Measurements from ENCODE around the gene PXK. TPM values are rescaled to one million over a fixed set of nuclear protein-coding genes. Genes with fewer than 3 reads are reported as not detected.

PXK gene
- total and polyA plus RNA-seq, 2 donors (not counting 1 experiment from before 2014, with no cell fraction given): 54.6 to 65.2 TPM

DNA sequence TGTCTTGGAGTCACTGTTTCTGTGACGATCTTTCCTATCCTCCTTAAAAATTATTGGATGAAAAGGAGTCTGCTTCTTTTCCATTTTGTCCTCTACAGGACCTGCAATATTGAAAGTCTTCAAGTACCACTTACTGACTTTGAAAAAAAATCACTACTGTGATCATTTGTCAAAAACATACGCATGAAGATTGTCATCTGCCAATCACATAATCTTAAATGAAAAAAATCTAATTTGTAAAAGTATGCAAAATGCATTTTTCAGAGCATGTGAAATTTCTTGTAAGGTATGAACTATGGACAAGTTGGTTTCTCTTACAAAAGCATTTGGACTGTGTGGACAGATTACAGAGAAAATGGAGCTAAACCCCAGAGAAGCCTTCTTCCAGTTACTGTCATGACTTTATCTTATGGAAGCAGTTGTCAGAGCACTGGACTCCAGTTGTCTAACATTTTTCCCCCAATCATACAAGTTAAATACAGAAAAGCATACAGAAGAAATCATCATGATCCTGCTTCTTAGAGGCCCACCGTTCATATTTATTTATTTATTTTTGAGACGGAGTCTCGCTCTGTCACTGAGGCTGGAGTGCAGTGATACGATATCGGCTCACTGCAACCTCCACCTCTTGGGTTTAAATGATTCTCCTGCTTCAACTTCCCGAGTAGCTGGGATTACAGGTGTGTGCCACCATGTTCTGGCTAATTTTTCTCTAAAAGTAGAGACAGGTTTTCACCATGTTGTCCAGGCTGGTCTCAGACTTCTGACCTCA, 3.4 kb upstream of the PXK start:
- DNase-seq (ENCODE audit: low read depth in 2 of 2): no peak
- H3K9me3 ChIP-seq (ENCODE audit: control insufficient read depth, insufficient read depth, low read depth, low read length): no peaks in the 10 kb centered on the region
- H3K27me3 ChIP-seq (ENCODE audit: control insufficient read depth, insufficient read depth, low read length): no peaks in the 10 kb centered on the region
- TF ChIP-seq EZH2 (IDR thresholded peaks at IDR 0.05; ENCODE audit: low read length, missing control alignments): no peak
- TF ChIP-seq, protein P1, sequence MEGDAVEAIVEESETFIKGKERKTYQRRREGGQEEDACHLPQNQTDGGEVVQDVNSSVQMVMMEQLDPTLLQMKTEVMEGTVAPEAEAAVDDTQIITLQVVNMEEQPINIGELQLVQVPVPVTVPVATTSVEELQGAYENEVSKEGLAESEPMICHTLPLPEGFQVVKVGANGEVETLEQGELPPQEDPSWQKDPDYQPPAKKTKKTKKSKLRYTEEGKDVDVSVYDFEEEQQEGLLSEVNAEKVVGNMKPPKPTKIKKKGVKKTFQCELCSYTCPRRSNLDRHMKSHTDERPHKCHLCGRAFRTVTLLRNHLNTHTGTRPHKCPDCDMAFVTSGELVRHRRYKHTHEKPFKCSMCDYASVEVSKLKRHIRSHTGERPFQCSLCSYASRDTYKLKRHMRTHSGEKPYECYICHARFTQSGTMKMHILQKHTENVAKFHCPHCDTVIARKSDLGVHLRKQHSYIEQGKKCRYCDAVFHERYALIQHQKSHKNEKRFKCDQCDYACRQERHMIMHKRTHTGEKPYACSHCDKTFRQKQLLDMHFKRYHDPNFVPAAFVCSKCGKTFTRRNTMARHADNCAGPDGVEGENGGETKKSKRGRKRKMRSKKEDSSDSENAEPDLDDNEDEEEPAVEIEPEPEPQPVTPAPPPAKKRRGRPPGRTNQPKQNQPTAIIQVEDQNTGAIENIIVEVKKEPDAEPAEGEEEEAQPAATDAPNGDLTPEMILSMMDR (conservative IDR thresholded peaks at IDR 0.05 in 1 of 2, IDR thresholded peaks at IDR 0.05 in 1 of 2; ENCODE audit: low read depth in 1 of 2, low read length in 2 of 2): no peak
- no peak overlapping the region for H3K4me3 ChIP-seq (replicated peaks in 1 of 4; ENCODE audit: control extremely low read depth in 1 of 4, insufficient read depth in 1 of 4, low read depth in 3 of 4, low read length in 4 of 4)
- H3K79me2 ChIP-seq (ENCODE audit: control insufficient read depth, insufficient read depth, low read length): peaks cover 9% of the 10 kb centered on the region
- no peaks in the 10 kb centered on the region for H3K36me3 ChIP-seq (ENCODE audit: control insufficient read depth, insufficient read depth, low read length)
- H3K4me2 ChIP-seq (ENCODE audit: extremely low read depth, insufficient read depth, low read length): no peak overlapping the region
- H3K27ac ChIP-seq (ENCODE audit: insufficient read depth, low read length): no peak overlapping the region
- no peaks in the 10 kb centered on the region for H4K20me1 ChIP-seq (ENCODE audit: control insufficient read depth, extremely low read depth, insufficient read depth, low read length)
- no peak overlapping the region for H3K9ac ChIP-seq (ENCODE audit: insufficient read depth, low read length)
- peaks cover 9% of the 10 kb centered on the region for H3K4me1 ChIP-seq (ENCODE audit: control insufficient read depth, extremely low read depth, insufficient read depth, low read length)
- H2AFZ ChIP-seq (ENCODE audit: low read length): no peak overlapping the region

DNA sequence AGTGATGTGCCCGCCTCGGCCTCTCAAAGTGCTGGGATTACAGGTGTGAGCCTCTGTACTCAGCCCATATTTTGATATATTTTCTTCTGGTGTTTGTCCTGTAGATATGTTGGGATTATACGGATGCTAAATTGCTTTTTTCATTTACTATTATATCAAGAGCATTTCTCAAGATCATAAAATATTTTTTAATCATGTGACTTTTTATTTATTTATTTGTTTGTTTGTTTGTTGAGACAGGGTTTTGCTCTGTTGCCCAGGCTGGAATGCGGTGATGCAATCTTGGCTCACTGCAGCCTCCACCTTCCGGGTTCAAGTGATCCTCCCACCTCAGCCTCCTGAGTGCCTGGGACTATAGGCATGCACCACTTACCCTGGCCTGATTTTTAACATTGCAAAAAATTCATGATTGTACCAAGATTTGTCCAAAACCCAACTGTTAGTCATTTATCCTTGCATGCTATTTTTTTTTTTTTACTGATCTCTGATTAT, 2.7 kb upstream of the PXK start:
- H3K9ac ChIP-seq (ENCODE audit: insufficient read depth, low read length): no peak overlapping the region
- no peak overlapping the region for H3K4me3 ChIP-seq (replicated peaks in 1 of 4; ENCODE audit: control extremely low read depth in 1 of 4, insufficient read depth in 1 of 4, low read depth in 3 of 4, low read length in 4 of 4)
- TF ChIP-seq, protein P1 (conservative IDR thresholded peaks at IDR 0.05 in 1 of 2, IDR thresholded peaks at IDR 0.05 in 1 of 2; ENCODE audit: low read depth in 1 of 2, low read length in 2 of 2): no peak
- TF ChIP-seq EZH2 (IDR thresholded peaks at IDR 0.05; ENCODE audit: low read length, missing control alignments): no peak
- no peaks in the 10 kb centered on the region for H3K27me3 ChIP-seq (ENCODE audit: control insufficient read depth, insufficient read depth, low read length)
- H3K36me3 ChIP-seq (ENCODE audit: control insufficient read depth, insufficient read depth, low read length): no peaks in the 10 kb centered on the region
- H3K4me2 ChIP-seq (ENCODE audit: extremely low read depth, insufficient read depth, low read length): no peak overlapping the region
- H3K9me3 ChIP-seq (ENCODE audit: control insufficient read depth, insufficient read depth, low read depth, low read length): no peaks in the 10 kb centered on the region
- no peak for DNase-seq (ENCODE audit: low read depth in 2 of 2)
- H3K4me1 ChIP-seq (ENCODE audit: control insufficient read depth, extremely low read depth, insufficient read depth, low read length): peaks cover 9% of the 10 kb centered on the region
- H3K27ac ChIP-seq (ENCODE audit: insufficient read depth, low read length): no peak overlapping the region
- H4K20me1 ChIP-seq (ENCODE audit: control insufficient read depth, extremely low read depth, insufficient read depth, low read length): no peaks in the 10 kb centered on the region
- H3K79me2 ChIP-seq (ENCODE audit: control insufficient read depth, insufficient read depth, low read length): peaks cover 9% of the 10 kb centered on the region
- no peak overlapping the region for H2AFZ ChIP-seq (ENCODE audit: low read length)

DNA sequence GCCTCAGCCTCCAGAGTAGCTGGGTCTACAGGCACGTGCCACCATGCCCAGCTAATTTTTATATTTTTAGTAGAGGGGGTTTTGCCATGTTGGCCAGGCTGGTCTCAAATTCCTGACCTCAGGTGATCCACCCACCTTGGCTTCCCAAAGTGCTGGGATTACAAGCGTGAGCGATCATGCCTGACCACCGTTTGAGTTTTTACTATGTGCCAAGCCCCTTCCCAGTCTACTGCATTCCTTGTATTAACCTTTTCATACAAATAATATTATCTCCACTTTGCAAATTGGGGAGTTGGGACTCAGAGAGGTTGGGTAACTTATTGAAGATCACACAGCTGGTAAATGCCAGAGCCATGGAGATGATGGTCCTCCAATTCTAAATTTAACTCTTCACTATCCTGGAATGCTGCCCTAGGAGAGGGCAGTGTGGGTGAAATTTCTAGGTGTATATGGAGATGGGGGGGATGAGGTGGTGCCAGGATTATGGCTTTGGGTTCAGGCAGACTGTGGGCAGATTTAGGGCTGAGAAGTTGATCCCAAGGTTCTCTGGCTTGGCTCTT, 1.0 kb upstream of the PXK start:
- Histone ChIP-seq H3K36me3 (ENCODE audit: control insufficient read depth, insufficient read depth, low read length) (no peaks in the 10 kb centered on the region), H3K4me2 (ENCODE audit: extremely low read depth, insufficient read depth, low read length) (no peak overlapping the region), H3K27me3 (ENCODE audit: control insufficient read depth, insufficient read depth, low read length) (no peaks in the 10 kb centered on the region), H4K20me1 (ENCODE audit: control insufficient read depth, extremely low read depth, insufficient read depth, low read length) (no peaks in the 10 kb centered on the region), H2AFZ (ENCODE audit: low read length) (no peak overlapping the region), H3K4me3 (replicated peaks in 1 of 4; ENCODE audit: control extremely low read depth in 1 of 4, insufficient read depth in 1 of 4, low read depth in 3 of 4, low read length in 4 of 4) (no peak overlapping the region), H3K79me2 (ENCODE audit: control insufficient read depth, insufficient read depth, low read length) (peaks cover 11% of the 10 kb centered on the region), H3K9me3 (ENCODE audit: control insufficient read depth, insufficient read depth, low read depth, low read length) (no peaks in the 10 kb centered on the region), H3K27ac (ENCODE audit: insufficient read depth, low read length) (no peak overlapping the region), H3K9ac (ENCODE audit: insufficient read depth, low read length) (no peak overlapping the region), H3K4me1 (ENCODE audit: control insufficient read depth, extremely low read depth, insufficient read depth, low read length) (peaks cover 17% of the 10 kb centered on the region)
- TF ChIP-seq, protein P1 (conservative IDR thresholded peaks at IDR 0.05 in 1 of 2, IDR thresholded peaks at IDR 0.05 in 1 of 2; ENCODE audit: low read depth in 1 of 2, low read length in 2 of 2): no peak
- no peak for TF ChIP-seq EZH2 (IDR thresholded peaks at IDR 0.05; ENCODE audit: low read length, missing control alignments)
- DNase-seq (ENCODE audit: low read depth in 2 of 2): no peak

Data from fibroblast of lung (primary cell).